H7 (cell line): ENCODE data around the gene TGIF1. TPM values are rescaled to one million over a fixed set of nuclear protein-coding genes. Genes with fewer than 3 reads are reported as not detected.
"Not testable (repeated sequence)": the region's sequence is repeated elsewhere in the genome, so short reads cannot be mapped to it uniquely, and the experiment has no call there.

Experiments
- DNase-seq: peaks from one replicate; pipeline ENCODE4 v3.0.0; 2012
- H3K27me3 ChIP-seq: 2 replicates; pipeline ENCODE4 v1.6.0; 2011; ENCODE audit warnings: mild to moderate bottlenecking, low read length; ENCODE audit not compliant: control insufficient read depth, insufficient read depth
- H3K36me3 ChIP-seq: replicated peaks from 2 replicates; pipeline ENCODE4 v1.5.1; 2011; ENCODE audit warnings: low read length; ENCODE audit not compliant: control insufficient read depth, insufficient read depth
- H3K4me3 ChIP-seq: 2 replicates; pipeline ENCODE4 v1.5.1; 2011; ENCODE audit warnings: low read depth, mild to moderate bottlenecking, control low read depth, low read length, moderate library complexity; ENCODE audit not compliant: insufficient read depth
- total RNA-seq: library from RNA; depleted of rRNA; stranded (reverse); fragments of >200 nt; shearing (Covaris generic); gene quantifications from 2 replicates; pipeline ENCODE4 v1.2.3, GENCODE V29; 2014

TGIF1 gene
- total RNA-seq, 1 experiment from 2014 or later: 333 TPM

DNA sequence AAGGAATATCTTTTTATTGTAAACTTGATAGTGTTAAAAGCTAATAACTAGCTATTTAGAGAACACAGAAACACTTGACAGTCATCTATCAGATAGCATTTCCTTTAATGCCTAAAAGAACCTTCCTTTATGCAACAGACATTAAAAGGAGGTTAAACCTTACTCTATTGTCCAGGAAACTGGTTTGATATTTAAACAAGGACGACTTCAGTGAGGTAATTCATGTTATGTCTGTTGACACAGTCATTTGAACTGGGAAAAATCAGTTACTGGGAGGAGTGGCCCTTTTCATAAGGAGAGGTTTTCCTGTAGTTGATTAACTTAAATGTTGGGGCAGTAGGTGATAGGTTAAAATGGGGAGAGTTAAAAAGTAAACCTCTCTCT is 6.7 kb downstream of the TGIF1 start:
- H3K36me3 ChIP-seq: peaks cover 25% of the 10 kb centered on the region

DNA sequence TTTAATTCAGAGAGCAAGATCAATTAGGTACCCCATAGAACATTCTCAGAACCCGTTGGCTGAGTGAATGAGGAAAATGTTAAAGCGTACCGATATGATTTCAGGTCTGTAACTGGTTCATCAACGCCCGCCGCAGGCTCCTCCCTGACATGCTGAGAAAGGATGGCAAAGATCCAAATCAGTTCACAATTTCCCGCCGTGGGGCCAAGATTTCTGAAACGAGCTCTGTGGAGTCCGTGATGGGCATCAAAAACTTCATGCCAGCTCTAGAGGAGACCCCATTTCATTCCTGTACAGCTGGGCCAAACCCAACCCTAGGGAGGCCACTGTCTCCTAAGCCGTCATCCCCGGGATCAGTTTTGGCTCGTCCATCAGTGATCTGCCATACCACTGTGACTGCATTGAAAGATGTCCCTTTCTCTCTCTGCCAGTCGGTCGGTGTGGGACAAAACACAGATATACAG is 7.3 kb downstream of the TGIF1 start:
- Histone ChIP-seq H3K27me3 (no peaks in the 10 kb centered on the region), H3K4me3 (no peak overlapping the region), H3K36me3 (peaks cover 27% of the 10 kb centered on the region)
- no peak for DNase-seq

More for the DNA sequence above, 6.7 kb downstream of the TGIF1 start:
- no peak overlapping the region for H3K4me3 ChIP-seq
- no peak for DNase-seq
- no peaks in the 10 kb centered on the region for H3K27me3 ChIP-seq

DNA sequence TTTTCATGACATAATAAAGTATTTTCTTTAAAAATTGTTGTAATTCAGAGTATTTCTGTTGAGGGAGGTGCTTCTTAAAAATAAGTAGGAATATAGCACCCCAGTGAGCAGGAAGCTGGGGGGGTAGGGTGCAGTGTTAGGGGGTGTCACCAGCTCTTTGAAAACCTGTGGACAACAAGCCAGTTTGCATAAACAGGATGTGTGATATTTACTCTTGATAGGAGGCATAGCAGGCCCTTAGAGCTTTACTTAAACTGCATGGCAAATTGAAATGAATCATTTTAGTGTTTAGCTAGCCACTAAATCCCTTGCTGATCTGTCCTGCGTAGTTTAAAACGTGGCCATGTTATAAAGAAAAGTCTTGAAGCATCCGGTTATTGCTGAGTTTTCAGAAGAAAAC is 8.4 kb downstream of the TGIF1 start:
- Histone ChIP-seq H3K36me3 (peaks cover 27% of the 10 kb centered on the region), H3K27me3 (no peaks in the 10 kb centered on the region), H3K4me3 (no peak overlapping the region)
- no peak for DNase-seq

DNA sequence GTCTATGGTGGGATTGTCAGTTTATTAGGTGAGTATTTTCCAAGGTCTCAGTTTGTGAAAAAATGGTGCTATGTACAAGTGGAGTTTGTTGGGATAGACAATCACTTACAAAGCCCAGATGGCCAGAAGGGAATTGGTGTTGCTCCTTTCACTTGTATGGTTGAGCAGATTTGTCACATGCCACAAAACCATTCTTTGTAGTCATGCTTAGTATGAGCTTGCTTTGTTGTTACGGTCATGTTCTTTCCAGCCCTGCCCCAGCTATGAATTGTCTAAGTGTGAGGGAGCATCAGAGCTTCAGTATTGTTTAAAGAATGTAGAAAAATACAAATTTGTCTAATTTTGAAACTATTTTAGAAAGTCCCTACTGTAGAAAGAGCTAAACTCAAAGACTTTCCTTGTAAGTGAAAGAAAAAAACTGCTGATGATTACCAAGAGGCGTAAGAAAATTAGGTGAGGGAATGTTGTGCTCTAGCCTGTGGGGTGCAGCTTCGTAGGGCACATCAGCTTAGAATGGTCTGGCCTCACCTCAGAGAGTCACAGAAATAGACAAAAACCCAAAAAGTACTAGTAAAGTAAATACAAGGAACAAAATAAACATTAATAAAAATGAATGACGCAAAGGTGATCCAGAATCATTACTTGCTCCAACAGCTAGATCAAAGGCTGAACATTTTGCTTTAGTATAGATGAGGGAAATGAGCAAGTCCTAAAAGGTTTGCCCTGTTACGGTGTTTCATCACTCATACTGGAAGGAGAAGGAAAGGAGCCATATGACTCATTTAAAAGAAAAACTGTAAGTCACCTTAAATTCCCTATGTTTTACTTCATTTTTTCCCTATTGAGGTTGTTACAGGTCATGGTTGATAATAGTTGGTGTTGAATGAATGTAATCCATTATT is 9.2 kb downstream of the TGIF1 start:
- no peak for DNase-seq
- Histone ChIP-seq H3K4me3 (no peak overlapping the region), H3K36me3 (peaks cover 27% of the 10 kb centered on the region), H3K27me3 (no peaks in the 10 kb centered on the region)

DNA sequence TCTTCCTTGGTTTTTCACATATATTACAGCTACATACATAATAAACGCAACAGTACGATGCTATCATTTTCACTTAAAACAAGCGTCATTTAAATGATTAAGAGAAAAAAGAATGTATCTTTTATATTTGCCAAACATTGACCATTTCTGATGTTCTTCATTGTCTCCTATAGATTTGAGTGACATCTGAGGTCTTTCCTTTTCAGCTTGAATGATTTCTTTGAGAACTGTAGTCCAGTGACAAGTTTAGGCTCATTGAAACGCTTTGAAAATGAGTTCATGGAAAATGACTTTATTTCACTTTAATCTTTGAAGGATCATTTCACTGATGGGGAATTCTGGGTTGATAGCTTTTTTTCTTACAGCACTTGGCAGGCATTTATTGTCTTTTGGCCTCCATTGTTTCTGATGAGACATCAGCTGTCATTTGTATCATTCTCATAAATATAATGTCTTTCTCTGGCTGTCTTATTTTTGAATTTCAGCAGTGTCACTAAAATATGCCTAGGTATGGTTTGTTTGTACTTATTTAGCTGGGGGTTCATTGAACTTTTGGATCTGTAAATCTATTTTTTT is 10.9 kb downstream of the TGIF1 start:
- Histone ChIP-seq H3K36me3 (peaks cover 27% of the 10 kb centered on the region), H3K27me3 (no peaks in the 10 kb centered on the region), H3K4me3 (no peak overlapping the region)
- DNase-seq: no peak

DNA sequence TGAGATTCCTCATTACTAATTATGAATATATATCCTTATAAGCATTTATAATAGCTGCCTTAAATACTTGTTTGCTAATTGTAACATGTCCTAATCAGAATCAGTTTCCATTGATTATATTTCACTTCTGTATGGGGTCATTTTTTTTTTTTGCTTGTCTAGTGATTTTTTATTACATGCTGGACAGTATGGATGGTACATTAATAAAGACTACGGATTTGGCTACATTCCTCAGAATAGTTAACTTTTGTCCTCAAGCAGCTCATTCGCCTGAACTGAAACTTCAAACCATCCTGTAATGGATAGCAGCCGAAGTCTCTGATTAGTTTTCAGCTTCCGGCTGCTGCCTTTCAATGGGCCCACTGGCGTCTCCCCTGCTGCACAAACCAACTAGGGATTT is 11.7 kb downstream of the TGIF1 start:
- DNase-seq: no peak
- H3K27me3 ChIP-seq: no peaks in the 10 kb centered on the region
- peaks cover 21% of the 10 kb centered on the region for H3K36me3 ChIP-seq
- no peak overlapping the region for H3K4me3 ChIP-seq

DNA sequence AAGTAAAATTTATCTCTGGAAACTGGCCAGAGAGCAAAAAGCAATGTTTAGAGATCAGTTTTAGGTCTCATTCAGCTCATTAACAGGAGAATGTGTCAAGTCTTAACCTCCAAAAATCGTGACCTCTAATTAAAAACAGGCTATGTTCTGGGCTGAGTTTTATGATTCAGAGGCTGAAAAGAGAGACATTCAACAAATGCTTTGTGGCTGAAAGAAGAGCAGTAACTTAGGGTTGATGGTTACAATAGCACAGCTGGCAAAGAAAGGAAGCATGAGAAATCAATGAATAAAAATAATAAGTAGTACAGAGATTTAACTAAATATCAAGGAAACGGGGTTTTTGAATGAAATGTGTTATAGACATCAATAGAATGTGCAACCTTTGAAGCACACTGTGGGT is 13.1 kb downstream of the TGIF1 start:
- Histone ChIP-seq H3K27me3 (no peaks in the 10 kb centered on the region), H3K36me3 (peaks cover 8% of the 10 kb centered on the region), H3K4me3 (no peak overlapping the region)
- DNase-seq: no peak

DNA sequence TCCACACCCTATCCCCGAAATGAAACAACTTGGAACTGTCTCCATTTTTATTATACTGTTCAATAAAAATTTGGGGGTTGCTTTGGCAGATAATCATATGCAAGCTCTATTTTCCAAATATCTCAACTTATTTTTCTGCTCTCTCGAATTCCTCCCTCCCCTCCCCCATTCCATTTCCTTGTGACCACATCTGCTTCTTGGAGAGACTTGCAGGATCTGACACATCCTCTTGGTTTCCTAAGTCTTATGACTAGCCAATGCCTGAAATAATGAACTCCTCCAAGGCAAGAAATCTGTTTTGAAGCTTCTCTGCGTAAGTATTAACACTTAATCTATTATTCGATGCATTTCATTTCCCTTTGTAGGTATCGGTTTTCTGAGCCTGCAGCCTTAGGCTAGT is 16.1 kb downstream of the TGIF1 start:
- no peak overlapping the region for H3K4me3 ChIP-seq
- no peaks in the 10 kb centered on the region for H3K27me3 ChIP-seq
- H3K36me3 ChIP-seq: 0 out of 2 replicates have a peak, but pooled peaks cover 2% of the 10 kb centered on the region
- peak; percentile 33 for DNase-seq

DNA sequence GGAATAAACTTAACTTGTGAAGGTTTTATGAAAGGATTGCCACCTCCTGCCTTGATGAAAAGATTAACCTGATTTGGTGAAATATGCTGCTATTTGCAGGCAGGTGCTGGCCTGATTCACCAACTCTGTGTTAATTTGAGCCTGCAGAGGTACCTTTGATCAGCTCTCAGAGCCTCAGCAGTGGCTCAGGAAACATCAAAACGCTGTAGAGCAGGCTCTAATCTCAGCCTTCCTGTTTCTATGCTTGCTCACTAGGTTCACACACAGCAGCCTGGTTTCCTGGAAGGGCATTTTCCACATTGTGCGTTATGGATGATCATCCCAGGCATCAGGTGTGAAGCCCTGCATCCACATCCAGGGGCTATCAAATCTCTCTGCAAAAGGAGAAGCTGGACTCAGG is 16.9 kb downstream of the TGIF1 start:
- DNase-seq: peak; percentile 34
- no peak overlapping the region for H3K4me3 ChIP-seq
- H3K27me3 ChIP-seq: no peaks in the 10 kb centered on the region
- 0 out of 2 replicates have a peak, but pooled peaks cover 1% of the 10 kb centered on the region for H3K36me3 ChIP-seq

DNA sequence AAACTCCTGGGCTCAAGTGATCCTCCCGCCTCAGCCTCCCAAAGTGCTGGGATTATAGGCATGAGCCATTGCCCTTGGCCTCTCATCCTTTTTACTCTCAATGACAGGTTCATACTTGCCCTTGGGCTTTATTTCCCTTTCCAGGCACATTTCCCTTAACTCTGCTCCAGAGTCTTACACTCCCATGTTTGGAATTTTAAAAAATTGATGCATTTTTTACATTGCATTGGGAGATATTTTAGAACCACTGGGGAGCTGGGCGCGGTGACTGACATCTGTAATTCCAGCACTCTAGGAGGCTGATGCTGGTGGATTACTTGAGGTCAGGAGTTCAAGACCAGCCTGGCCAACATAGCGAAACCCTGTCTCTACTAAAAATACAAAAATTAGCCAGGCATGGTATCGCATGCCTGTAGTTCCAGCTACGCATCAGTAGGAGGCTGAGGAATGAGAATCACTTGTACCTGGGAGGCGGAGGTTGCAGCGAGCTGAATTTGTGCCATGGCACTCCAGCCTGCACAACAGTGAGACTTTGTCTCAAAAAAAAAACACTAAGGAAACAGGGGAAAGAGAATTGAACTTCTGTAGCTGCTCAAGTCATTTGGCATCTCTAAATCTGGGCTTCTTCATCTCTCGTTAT is 18.2 kb downstream of the TGIF1 start:
- no peak for DNase-seq
- Histone ChIP-seq H3K36me3 (no peaks in the 10 kb centered on the region), H3K27me3 (no peaks in the 10 kb centered on the region), H3K4me3 (no peak overlapping the region)

DNA sequence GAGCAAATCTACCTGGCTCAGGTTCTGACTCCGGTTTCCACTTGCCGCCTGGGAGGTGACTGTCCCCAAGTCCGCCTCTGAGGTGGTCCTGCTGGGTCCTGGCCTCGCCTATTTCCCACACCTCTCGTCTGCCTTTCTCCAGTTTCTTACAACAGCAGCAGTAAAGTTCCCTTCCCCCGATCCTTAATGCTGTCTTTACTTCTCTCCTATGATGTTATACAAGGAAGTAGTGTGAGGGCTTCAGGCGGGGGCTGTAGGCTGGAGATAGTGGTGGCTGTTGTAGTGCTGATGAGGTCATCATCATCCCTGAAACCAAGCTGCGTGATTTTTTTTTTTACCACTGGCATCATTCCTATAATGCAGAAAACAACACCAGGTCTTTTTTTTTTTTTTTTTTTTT is 18.9 kb downstream of the TGIF1 start:
- DNase-seq: no peak
- Histone ChIP-seq H3K36me3 (no peaks in the 10 kb centered on the region), H3K4me3 (no peak overlapping the region), H3K27me3 (no peaks in the 10 kb centered on the region)

DNA sequence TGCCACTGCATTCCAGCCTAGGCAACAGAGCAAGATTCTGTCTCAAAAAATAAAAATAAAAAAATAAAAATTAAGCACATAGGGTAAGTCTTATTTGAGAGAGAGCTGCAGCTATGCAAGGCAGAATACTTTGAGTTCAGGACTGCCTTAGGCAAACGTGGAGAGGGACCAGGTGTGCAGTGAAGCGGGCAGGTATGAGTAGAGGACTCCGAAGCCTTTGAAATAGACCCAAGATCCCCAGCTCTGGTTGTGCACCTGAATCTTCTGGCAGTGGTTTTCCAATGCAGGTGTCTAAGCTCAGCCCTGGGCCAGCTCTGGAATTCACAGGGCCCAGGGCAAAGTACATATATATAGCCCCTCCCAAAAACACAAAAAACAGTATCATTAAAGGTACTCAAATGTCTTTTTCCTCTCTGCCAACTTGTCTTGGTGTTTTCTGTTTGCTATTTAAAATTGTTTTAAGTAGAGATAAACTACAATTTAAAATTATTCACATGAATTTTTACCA is 21.2 kb downstream of the TGIF1 start:
- Histone ChIP-seq H3K27me3 (no peaks in the 10 kb centered on the region), H3K4me3 (no peak overlapping the region), H3K36me3 (no peaks in the 10 kb centered on the region)
- no peak for DNase-seq

DNA sequence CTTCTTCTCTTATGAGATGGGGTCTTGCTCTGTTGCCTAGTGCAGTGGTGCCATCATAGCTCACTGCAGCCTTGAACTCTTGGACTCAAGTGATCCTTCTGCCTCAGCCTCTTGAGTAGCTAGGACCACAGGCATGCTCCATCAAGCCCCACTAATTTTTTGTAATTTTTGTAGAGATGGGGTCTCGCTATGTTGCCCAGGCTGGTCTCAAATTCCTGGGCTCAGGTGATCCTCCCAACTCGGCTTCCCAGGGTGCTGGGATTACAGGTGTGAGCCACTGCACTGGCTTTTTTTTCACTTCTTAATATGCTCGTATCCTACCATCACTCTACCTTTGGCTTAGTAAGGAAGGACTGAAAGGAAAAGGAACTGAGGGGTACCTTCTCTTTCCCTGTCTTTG is 22.1 kb downstream of the TGIF1 start:
- DNase-seq, H3K36me3 ChIP-seq, H3K4me3 ChIP-seq, H3K27me3 ChIP-seq: not testable (repeated sequence)

DNA sequence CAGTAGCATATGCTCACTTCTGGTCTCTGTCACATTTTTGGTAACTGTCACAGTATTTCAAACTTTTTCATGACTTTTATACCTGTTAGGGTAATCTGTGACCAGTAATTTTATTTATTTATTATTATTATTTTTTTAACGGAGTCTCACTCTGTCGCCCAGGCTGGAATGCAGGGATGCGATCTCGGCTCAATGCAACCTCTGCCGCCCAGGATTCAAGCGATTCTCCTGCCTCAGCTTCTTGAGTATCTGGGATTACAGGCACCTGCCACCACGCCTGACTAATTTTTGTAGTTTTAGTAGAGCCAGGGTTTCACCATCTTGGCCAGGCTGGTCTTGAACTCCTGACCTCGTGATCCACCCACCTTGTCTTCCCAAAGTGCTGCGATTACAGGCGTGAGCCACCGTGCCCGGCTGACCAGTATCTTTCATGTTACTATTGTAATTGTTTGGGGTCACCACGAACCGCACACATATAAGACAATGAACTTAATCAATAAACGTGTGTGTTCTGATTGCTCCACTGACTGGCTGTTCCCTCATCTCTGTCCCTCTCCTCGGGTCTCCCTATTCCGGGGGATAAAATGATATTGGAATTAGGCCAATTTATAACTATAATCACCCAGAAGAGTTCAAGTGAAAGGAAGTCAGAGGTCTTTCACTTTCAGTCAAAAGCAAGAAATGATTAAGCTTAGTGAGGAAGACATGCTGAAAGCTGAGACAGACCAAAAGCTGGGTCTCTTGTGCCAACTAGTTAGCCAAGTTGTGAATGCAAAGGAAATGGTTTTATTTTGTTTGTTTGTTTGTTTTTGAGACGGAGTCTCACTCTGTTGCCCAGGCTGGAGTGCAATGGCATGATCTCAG is 22.9 kb downstream of the TGIF1 start:
- no peak overlapping the region for H3K4me3 ChIP-seq
- no peak for DNase-seq
- H3K27me3 ChIP-seq: no peaks in the 10 kb centered on the region
- no peaks in the 10 kb centered on the region for H3K36me3 ChIP-seq
